HCT116 (cell line): Measurements from ENCODE around the gene CTIF.

Source experiments
- CEBPB ChIP-seq: IDR thresholded peaks from 2 replicates; pipeline ENCODE4 v1.6.1; 2012; ENCODE audit warnings: low read depth
- EZH2 ChIP-seq: fragments of 200-600 bp; sonication (generic); IDR thresholded peaks from 2 replicates; pipeline ENCODE4 v1.6.1; 2017; ENCODE audit warnings: antibody characterized with exemption, mixed run types
- EZH2phosphoT487 ChIP-seq: fragments of 200-600 bp; IDR thresholded peaks from 2 replicates; pipeline ENCODE4 v1.6.1; 2018; ENCODE audit warnings: antibody characterized with exemption, borderline replicate concordance
- POLR2A ChIP-seq: IDR thresholded peaks from 2 replicates; pipeline ENCODE4 v1.7.0; 2011; ENCODE audit warnings: borderline replicate concordance; ENCODE audit not compliant: insufficient read depth, insufficient read length; ENCODE audit errors: extremely low read depth
- POLR2AphosphoS5 ChIP-seq: IDR thresholded peaks from 2 replicates; pipeline ENCODE4 v1.6.1; 2011; ENCODE audit warnings: mild to moderate bottlenecking, low read depth, low read length, moderate library complexity
- RAD21 ChIP-seq: IDR thresholded peaks from 2 replicates; pipeline ENCODE4 v1.6.1; 2012; ENCODE audit warnings: low read depth, mild to moderate bottlenecking
- TCF7L2 ChIP-seq: IDR thresholded peaks from 2 replicates; pipeline ENCODE4 v1.7.0; 2011; ENCODE audit warnings: borderline replicate concordance, inconsistent platforms; ENCODE audit not compliant: insufficient read depth, insufficient read length; ENCODE audit errors: extremely low read depth
- TF ChIP-seq, protein P1 (sequence below), 3 experiments: fragments of 200-600 bp in 1 of 3; sonication (generic) in 1 of 3; IDR thresholded peaks in 2 of 3; conservative IDR thresholded peaks in 1 of 3; 2 replicates each; pipeline ENCODE4 v1.5.1; 2012 to 2017; ENCODE audit warnings: low read depth in 2 of 3, low read length in 2 of 3, antibody characterized with exemption in 1 of 3, borderline replicate concordance in 1 of 3, control low read depth in 1 of 3, mild to moderate bottlenecking in 1 of 3, mixed read lengths in 1 of 3, mixed run types in 1 of 3, moderate library complexity in 1 of 3; ENCODE audit not compliant: insufficient read depth in 1 of 3
- TF ChIP-seq, protein P2 (sequence below): IDR thresholded peaks from 2 replicates; pipeline ENCODE4 v1.6.1; 2012

DNA sequence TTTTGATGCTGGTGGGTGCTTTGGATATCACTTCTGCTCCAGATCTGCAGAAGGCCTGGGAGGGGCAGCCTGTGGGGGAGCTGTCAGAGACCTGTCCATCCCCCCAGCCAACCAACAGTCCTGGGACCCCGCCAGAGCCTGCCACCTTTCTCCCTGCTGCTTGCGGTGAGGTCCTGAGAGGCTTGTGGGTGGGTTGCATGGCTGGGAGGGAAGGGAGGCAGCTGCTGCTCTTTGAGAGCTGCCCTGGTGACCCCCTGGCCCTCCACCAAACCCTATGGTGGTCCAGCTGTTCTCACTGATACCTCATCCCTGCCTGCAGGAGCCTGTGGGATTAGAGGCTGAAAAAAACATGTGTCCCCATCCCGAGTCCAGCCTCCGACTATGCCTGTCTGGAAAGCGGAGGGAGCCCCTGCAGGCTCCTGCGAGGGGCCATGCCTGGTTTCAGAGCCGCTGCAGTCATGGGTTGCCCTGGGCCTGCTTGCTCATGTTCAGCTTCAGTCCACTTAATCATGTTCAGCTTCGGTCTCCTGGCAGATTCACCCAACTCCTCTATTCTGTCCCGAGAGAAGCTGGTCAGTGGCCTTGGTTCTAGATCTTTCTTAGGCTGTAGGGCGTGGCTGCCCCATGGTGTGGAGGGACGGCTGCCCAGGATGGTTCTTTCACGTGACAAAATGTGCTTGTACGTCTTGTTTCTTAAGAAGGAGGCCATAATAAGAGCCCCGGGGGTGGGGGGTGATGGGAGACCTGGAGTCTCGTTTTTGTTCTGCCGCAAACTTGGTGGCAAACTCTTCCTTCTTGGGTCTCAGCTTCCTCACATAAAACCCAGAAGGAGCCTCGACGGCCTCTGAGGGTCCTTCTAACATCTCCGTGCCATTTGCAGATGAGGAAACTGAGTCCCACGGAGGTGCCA lies 98.5 kb downstream of the CTIF start:
- TF ChIP-seq, protein P1, sequence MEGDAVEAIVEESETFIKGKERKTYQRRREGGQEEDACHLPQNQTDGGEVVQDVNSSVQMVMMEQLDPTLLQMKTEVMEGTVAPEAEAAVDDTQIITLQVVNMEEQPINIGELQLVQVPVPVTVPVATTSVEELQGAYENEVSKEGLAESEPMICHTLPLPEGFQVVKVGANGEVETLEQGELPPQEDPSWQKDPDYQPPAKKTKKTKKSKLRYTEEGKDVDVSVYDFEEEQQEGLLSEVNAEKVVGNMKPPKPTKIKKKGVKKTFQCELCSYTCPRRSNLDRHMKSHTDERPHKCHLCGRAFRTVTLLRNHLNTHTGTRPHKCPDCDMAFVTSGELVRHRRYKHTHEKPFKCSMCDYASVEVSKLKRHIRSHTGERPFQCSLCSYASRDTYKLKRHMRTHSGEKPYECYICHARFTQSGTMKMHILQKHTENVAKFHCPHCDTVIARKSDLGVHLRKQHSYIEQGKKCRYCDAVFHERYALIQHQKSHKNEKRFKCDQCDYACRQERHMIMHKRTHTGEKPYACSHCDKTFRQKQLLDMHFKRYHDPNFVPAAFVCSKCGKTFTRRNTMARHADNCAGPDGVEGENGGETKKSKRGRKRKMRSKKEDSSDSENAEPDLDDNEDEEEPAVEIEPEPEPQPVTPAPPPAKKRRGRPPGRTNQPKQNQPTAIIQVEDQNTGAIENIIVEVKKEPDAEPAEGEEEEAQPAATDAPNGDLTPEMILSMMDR (IDR thresholded peaks at IDR 0.05 in 2 of 3, conservative IDR thresholded peaks at IDR 0.05 in 1 of 3; ENCODE audit: borderline replicate concordance in 1 of 3, insufficient read depth in 1 of 3, low read depth in 2 of 3, low read length in 2 of 3) = no peak
- TF ChIP-seq RAD21 (no peak), POLR2AphosphoS5 (no peak), EZH2phosphoT487 (no peak), EZH2 (no peak), CEBPB (no peak), TCF7L2 (no peak), POLR2A (no peak)
- TF ChIP-seq, protein P2, sequence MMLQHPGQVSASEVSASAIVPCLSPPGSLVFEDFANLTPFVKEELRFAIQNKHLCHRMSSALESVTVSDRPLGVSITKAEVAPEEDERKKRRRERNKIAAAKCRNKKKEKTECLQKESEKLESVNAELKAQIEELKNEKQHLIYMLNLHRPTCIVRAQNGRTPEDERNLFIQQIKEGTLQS = no peak
